ENCODE measurements around the gene PURB. TPM values are rescaled to one million over a fixed set of nuclear protein-coding genes. Genes with fewer than 3 reads are reported as not detected.

The PURB gene
- total and polyA plus RNA-seq, 10 of the 15 experiments (the other 5 are each of a cell fraction or from before 2014, with no cell fraction given): 0.77 to 18.6 (median 8.9) TPM

DNA sequence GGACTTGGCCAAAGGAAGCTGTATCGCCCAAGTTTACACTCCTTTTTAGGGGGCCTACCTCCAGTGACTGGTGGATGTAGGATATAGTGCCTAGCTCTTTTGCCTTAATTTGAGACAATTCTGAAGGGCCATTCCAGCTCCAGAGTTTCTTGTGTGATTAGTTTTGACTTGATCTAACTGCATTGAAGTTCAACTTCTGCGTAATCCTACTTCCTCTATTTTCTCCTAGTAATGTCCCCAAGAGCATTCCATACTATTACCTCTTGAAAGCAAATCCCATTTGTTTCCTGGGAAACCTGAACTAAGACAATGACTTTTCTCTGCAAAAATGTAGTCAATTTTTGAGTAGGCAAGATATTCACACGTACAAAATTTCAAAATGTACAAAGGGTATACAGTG is 32.7 kb downstream of the PURB start:
- CTCF ChIA-PET: interaction anchor here (1.2 to 13.1 kb wide), 3 partner anchors 71 to 283 kb away, joined by 3 to 145 read pairs (median 5); no protein-coding TSS in a partner anchor
- SMC1A ChIA-PET (ENCODE audit: uncharacterized antibody, unreplicated experiment): interaction anchor here (0.6 to 8.0 kb wide), 5 partner anchors 29 to 264 kb away, joined by 3 to 46 read pairs (median 4); no protein-coding TSS in a partner anchor
- Histone ChIP-seq H3K9me3 (replicated peaks; ENCODE audit: control insufficient read depth, insufficient read depth, low read length) (no peaks in the 10 kb centered on the region), H4K20me1 (ENCODE audit: control insufficient read depth, insufficient read depth) (no peaks in the 10 kb centered on the region), H3K27me3 (replicated peaks in 1 of 2; ENCODE audit: control insufficient read depth in 2 of 2, insufficient read depth in 2 of 2, low read length in 1 of 2) (no peaks in the 10 kb centered on the region), H3K27ac (ENCODE audit: control insufficient read depth, insufficient read depth) (no peak overlapping the region), H3K4me3 (no peak overlapping the region), H3K79me2 (ENCODE audit: control insufficient read depth, insufficient read depth, low read length) (peaks cover under 1% of the 10 kb centered on the region), H3K9ac (ENCODE audit: control insufficient read depth, insufficient read depth, low read length) (no peak overlapping the region), H2AFZ (ENCODE audit: control insufficient read depth, low read depth, low read length) (no peak overlapping the region), H3K36me3 (ENCODE audit: control insufficient read depth in 2 of 2, insufficient read depth in 2 of 2, low read length in 1 of 2) (no peaks in the 10 kb centered on the region), H3K4me1 (ENCODE audit: control insufficient read depth, insufficient read depth, low read length) (no peaks in the 10 kb centered on the region), H3K4me2 (ENCODE audit: control insufficient read depth, insufficient read depth) (no peak overlapping the region)
- 99% methylated on average over 3 of the region's 3 CpGs for WGBS (ENCODE audit: insufficient coverage, insufficient replicate concordance, low lambda C conversion rate, missing lambda C conversion rate)
- TF ChIP-seq MYB (IDR thresholded peaks at IDR 0.05; ENCODE audit: borderline replicate concordance, low read depth, low read length): no peak
- TF ChIP-seq YBX1 (IDR thresholded peaks at IDR 0.05): no peak
- no peak for TF ChIP-seq GABPA (IDR thresholded peaks at IDR 0.05; ENCODE audit: low read depth)
- no peak for TF ChIP-seq WRNIP1 (IDR thresholded peaks at IDR 0.05; ENCODE audit: borderline replicate concordance, low read depth, low read length)
- no peak for TF ChIP-seq SREBF2 (IDR thresholded peaks at IDR 0.05; ENCODE audit: low read length)
- TF ChIP-seq ATF7 (IDR thresholded peaks at IDR 0.05; ENCODE audit: low read depth): no peak
- no peak for TF ChIP-seq PAX5 (IDR thresholded peaks at IDR 0.05; ENCODE audit: borderline replicate concordance, low read depth, low read length)
- TF ChIP-seq, protein P1, sequence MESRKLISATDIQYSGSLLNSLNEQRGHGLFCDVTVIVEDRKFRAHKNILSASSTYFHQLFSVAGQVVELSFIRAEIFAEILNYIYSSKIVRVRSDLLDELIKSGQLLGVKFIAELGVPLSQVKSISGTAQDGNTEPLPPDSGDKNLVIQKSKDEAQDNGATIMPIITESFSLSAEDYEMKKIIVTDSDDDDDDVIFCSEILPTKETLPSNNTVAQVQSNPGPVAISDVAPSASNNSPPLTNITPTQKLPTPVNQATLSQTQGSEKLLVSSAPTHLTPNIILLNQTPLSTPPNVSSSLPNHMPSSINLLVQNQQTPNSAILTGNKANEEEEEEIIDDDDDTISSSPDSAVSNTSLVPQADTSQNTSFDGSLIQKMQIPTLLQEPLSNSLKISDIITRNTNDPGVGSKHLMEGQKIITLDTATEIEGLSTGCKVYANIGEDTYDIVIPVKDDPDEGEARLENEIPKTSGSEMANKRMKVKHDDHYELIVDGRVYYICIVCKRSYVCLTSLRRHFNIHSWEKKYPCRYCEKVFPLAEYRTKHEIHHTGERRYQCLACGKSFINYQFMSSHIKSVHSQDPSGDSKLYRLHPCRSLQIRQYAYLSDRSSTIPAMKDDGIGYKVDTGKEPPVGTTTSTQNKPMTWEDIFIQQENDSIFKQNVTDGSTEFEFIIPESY (IDR thresholded peaks at IDR 0.05): no peak
- TF ChIP-seq CBX3 (IDR thresholded peaks at IDR 0.05; ENCODE audit: borderline replicate concordance, low read depth): no peak
- TF ChIP-seq NFYA (IDR thresholded peaks at IDR 0.05; ENCODE audit: borderline replicate concordance, low read depth, low read length): no peak
- no TSS peak for BruUV-seq (replicated peaks)
- no peak for ATAC-seq
- no peak for DNase-seq (ENCODE audit: low read depth, low spot score)
- POLR2A ChIA-PET: no interaction called here
- RAD21 ChIA-PET (ENCODE audit: unreplicated experiment): interaction anchor here (1.0 to 1.6 kb wide), 4 partner anchors 10 to 283 kb away, joined by 3 to 8 read pairs (median 4); no protein-coding TSS in a partner anchor
- no peak for FAIRE-seq
- in situ Hi-C loops (cut with MboI): no loop called here
- intact Hi-C loops (cut with micrococcal nuclease; ENCODE audit: unreplicated experiment): no loop called here
